HepG2 (cell line): ENCODE measurements around the gene EFS. TPM values are rescaled to one million over a fixed set of nuclear protein-coding genes. Genes with fewer than 3 reads are reported as not detected.

Experiments used
- BRF2 ChIP-seq: sonication (generic); formaldehyde crosslinking; IDR thresholded peaks from 2 replicates; pipeline ENCODE4 v1.8.1; 2022; ENCODE audit warnings: mild to moderate bottlenecking, missing genetic modification reagents
- CBX2 ChIP-seq, 2 experiments: fragments of 200-600 bp in 1 of 2; sonication (generic); formaldehyde crosslinking in 1 of 2; IDR thresholded peaks; 2 replicates each; pipeline versions ENCODE4 v1.7.0 to v1.8.1; 2018 to 2022; ENCODE audit warnings: low read depth in 2 of 2, low read length in 1 of 2, mild to moderate bottlenecking in 1 of 2, missing genetic modification reagents in 1 of 2
- DR1 ChIP-seq: sonication (generic); formaldehyde crosslinking; IDR thresholded peaks from 2 replicates; pipeline ENCODE4 v1.8.0; 2021; ENCODE audit warnings: mild to moderate bottlenecking, missing genetic modification reagents, inconsistent platforms
- GTF3A ChIP-seq: sonication (generic); formaldehyde crosslinking; conservative IDR thresholded peaks from 2 replicates; pipeline ENCODE4 v1.4.0; 2020; ENCODE audit warnings: mild to moderate bottlenecking, missing genetic modification reagents
- HIVEP1 ChIP-seq: sonication (generic); formaldehyde crosslinking; IDR thresholded peaks from 2 replicates; pipeline ENCODE4 v1.4.0; 2020; ENCODE audit warnings: mild to moderate bottlenecking, missing genetic modification reagents
- HMG20B ChIP-seq: conservative IDR thresholded peaks from 2 replicates; pipeline ENCODE4 v1.6.1; 2016; ENCODE audit warnings: missing genetic modification reagents, missing compliant biosample characterization
- HNRNPK ChIP-seq: fragments of 200-400 bp; formaldehyde crosslinking; IDR thresholded peaks from 2 replicates; pipeline ENCODE4 v1.6.1; 2018; ENCODE audit warnings: low read length, low read depth, moderate library complexity, mild to moderate bottlenecking; ENCODE audit not compliant: poor library complexity, severe bottlenecking
- HOXD1 ChIP-seq: sonication (generic); formaldehyde crosslinking; IDR thresholded peaks from 2 replicates; pipeline ENCODE4 v1.5.0; 2020; ENCODE audit warnings: missing genetic modification reagents
- KAT7 ChIP-seq: IDR thresholded peaks from 2 replicates; pipeline ENCODE4 v1.6.1; 2018; ENCODE audit warnings: borderline replicate concordance, missing compliant biosample characterization
- KDM5A ChIP-seq: fragments of 200-600 bp; sonication (generic); IDR thresholded peaks from 2 replicates; pipeline ENCODE4 v1.7.0; 2018; ENCODE audit warnings: antibody characterized with exemption, mild to moderate bottlenecking, low read length, borderline replicate concordance
- LCORL ChIP-seq, 2 experiments: fragments of 450-650 bp in 1 of 2; sonication (generic) in 1 of 2; formaldehyde crosslinking in 1 of 2; IDR thresholded peaks; 2 replicates each; pipeline versions ENCODE4 v1.5.0 to v1.6.1; 2017 to 2020; ENCODE audit warnings: antibody characterized with exemption in 1 of 2, missing genetic modification reagents in 1 of 2
- MEIS1 ChIP-seq: sonication (generic); formaldehyde crosslinking; IDR thresholded peaks from 2 replicates; pipeline ENCODE4 v1.9.0; 2021; ENCODE audit warnings: mild to moderate bottlenecking, missing genetic modification reagents, moderate library complexity, borderline replicate concordance
- MIXL1 ChIP-seq: IDR thresholded peaks from 2 replicates; pipeline ENCODE4 v1.6.1; 2016
- NFIB ChIP-seq: sonication (generic); formaldehyde crosslinking; IDR thresholded peaks from 2 replicates; pipeline ENCODE4 v1.9.0; 2021; ENCODE audit warnings: missing genetic modification reagents, mild to moderate bottlenecking, borderline replicate concordance
- ONECUT2 ChIP-seq: sonication (generic); formaldehyde crosslinking; IDR thresholded peaks from 2 replicates; pipeline ENCODE4 v1.4.0; 2020; ENCODE audit warnings: missing genetic modification reagents
- ZNF343 ChIP-seq: sonication (generic); formaldehyde crosslinking; IDR thresholded peaks from 2 replicates; pipeline ENCODE4 v1.4.0; 2020; ENCODE audit warnings: mild to moderate bottlenecking, missing genetic modification reagents
- ZNF354B ChIP-seq: sonication (generic); formaldehyde crosslinking; IDR thresholded peaks from 2 replicates; pipeline ENCODE4 v1.8.0; 2022; ENCODE audit warnings: mild to moderate bottlenecking, missing genetic modification reagents
- ZNF550 ChIP-seq: sonication (generic); formaldehyde crosslinking; IDR thresholded peaks from 2 replicates; pipeline ENCODE4 v1.4.0; 2020; ENCODE audit warnings: mild to moderate bottlenecking, missing genetic modification reagents, borderline replicate concordance
- ZNF83 ChIP-seq: sonication (generic); formaldehyde crosslinking; IDR thresholded peaks from 2 replicates; pipeline ENCODE4 v1.4.0; 2020; ENCODE audit warnings: missing genetic modification reagents, mild to moderate bottlenecking, borderline replicate concordance
- ZSCAN20 ChIP-seq: sonication (generic); formaldehyde crosslinking; IDR thresholded peaks from 2 replicates; pipeline ENCODE4 v1.4.0; 2020; ENCODE audit warnings: missing genetic modification reagents, mild to moderate bottlenecking, borderline replicate concordance
- polyA plus RNA-seq, 8 experiments: library from polyadenylated mRNA; depleted of rRNA in 3 of 8; stranded (reverse) in 7 of 8; unstranded in 1 of 8; fragments of >200 nt; fragmentation: Illumina TruSeq in 4 of 8; extraction: Trizol in 4 of 8; gene quantifications; 2 replicates each; pipeline versions ENCODE4 v1.2.1 to v1.2.3, GENCODE V29; 2011 to 2016; ENCODE audit warnings: low read depth in 4 of 8, missing spikeins in 1 of 8, mixed read lengths in 1 of 8; ENCODE audit not compliant: insufficient read depth in 1 of 8
- total RNA-seq, 5 experiments: library from RNA; depleted of rRNA; stranded (reverse); fragments of >200 nt; fragmentation: Illumina TruSeq; extraction: Trizol; gene quantifications; 2 replicates each; pipeline ENCODE4 v1.2.3, GENCODE V29; 2016; ENCODE audit warnings: low read depth in 1 of 5
- TF ChIP-seq, protein P1 (sequence below): sonication (generic); formaldehyde crosslinking; conservative IDR thresholded peaks from 2 replicates; pipeline ENCODE4 v1.8.1; 2023; ENCODE audit warnings: missing genetic modification reagents
- TF ChIP-seq, protein P2 (sequence below): sonication (generic); formaldehyde crosslinking; IDR thresholded peaks from 2 replicates; pipeline ENCODE4 v1.5.0; 2020; ENCODE audit warnings: missing genetic modification reagents

Gene EFS
- total and polyA plus RNA-seq, 2 of the 13 experiments (the other 11 are each of a cell fraction or from before 2014, with no cell fraction given) = not detected

GRCh38 chr14:23321572-23322547 lies 43.1 kb downstream of the EFS start (continued):
- no peak for TF ChIP-seq HIVEP1 (CRISPR knock-in tag)
- peak; percentile 96; the same call in 1 of the 2 replicates for TF ChIP-seq ZSCAN20 (CRISPR knock-in tag)
- TF ChIP-seq MEIS1 = no peak; the same call in 1 of the 2 replicates
- no peak for TF ChIP-seq LCORL (IDR thresholded peaks at IDR 0.05)
- TF ChIP-seq LCORL (CRISPR knock-in tag; IDR thresholded peaks at IDR 0.05) = peak; percentile 76
- 0 out of 2 replicates have a peak, but pooled peaks have one; percentile 25 for TF ChIP-seq ZNF550 (CRISPR knock-in tag)
- TF ChIP-seq ZNF83 (CRISPR knock-in tag) = no peak
- TF ChIP-seq BRF2 (CRISPR knock-in tag) = no peak
- TF ChIP-seq KDM5A = peak; percentile 72
- TF ChIP-seq KAT7 (CRISPR knock-in tag) = peak; percentile 99
- TF ChIP-seq ZNF354B (CRISPR knock-in tag) = peak; percentile 84; the same call in 1 of the 2 replicates
- TF ChIP-seq CBX2 (IDR thresholded peaks at IDR 0.05; ENCODE audit: low read depth, low read length) = no peak
- TF ChIP-seq CBX2 (CRISPR knock-in tag; IDR thresholded peaks at IDR 0.05; ENCODE audit: low read depth) = peak; percentile 84; the same call in 1 of the 2 replicates
- no peak; the same call in 1 of the 2 replicates for TF ChIP-seq HMG20B (CRISPR knock-in tag)
- TF ChIP-seq NFIB (CRISPR knock-in tag) = no peak
- TF ChIP-seq MIXL1 (CRISPR knock-in tag) = no peak; the same call in 1 of the 2 replicates
- TF ChIP-seq, protein P1, sequence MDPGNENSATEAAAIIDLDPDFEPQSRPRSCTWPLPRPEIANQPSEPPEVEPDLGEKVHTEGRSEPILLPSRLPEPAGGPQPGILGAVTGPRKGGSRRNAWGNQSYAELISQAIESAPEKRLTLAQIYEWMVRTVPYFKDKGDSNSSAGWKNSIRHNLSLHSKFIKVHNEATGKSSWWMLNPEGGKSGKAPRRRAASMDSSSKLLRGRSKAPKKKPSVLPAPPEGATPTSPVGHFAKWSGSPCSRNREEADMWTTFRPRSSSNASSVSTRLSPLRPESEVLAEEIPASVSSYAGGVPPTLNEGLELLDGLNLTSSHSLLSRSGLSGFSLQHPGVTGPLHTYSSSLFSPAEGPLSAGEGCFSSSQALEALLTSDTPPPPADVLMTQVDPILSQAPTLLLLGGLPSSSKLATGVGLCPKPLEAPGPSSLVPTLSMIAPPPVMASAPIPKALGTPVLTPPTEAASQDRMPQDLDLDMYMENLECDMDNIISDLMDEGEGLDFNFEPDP = no peak
- TF ChIP-seq HNRNPK = peak; percentile 95
- TF ChIP-seq, protein P2, sequence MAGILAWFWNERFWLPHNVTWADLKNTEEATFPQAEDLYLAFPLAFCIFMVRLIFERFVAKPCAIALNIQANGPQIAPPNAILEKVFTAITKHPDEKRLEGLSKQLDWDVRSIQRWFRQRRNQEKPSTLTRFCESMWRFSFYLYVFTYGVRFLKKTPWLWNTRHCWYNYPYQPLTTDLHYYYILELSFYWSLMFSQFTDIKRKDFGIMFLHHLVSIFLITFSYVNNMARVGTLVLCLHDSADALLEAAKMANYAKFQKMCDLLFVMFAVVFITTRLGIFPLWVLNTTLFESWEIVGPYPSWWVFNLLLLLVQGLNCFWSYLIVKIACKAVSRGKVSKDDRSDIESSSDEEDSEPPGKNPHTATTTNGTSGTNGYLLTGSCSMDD (CRISPR knock-in tag) = no peak
- no peak for TF ChIP-seq DR1 (CRISPR knock-in tag)
- TF ChIP-seq GTF3A = no peak
- TF ChIP-seq ONECUT2 (CRISPR knock-in tag) = 0 out of 2 replicates have a peak, but pooled peaks have one; percentile 1
- TF ChIP-seq ZNF343 (CRISPR knock-in tag) = no peak
- peak; percentile 69; the same call in 1 of the 2 replicates for TF ChIP-seq HOXD1
